BLaER1 treated with 17β-estradiol and CSF1 and Interleukin-3, amounts not matched to agents 10 nM and 100 nM (cell line): ENCODE results near the gene CTSH.

Experiments used
- H3K27ac ChIP-seq, 11 experiments: shearing (Covaris generic); formaldehyde crosslinking; 2 replicates each; pipeline ENCODE4 v1.8.1; 2022
- H3K27me3 ChIP-seq, 11 experiments: shearing (Covaris generic); formaldehyde crosslinking; 2 replicates each; pipeline ENCODE4 v1.8.1; 2022
- H3K36me3 ChIP-seq, 11 experiments: shearing (Covaris generic); formaldehyde crosslinking; 2 replicates each; pipeline ENCODE4 v1.8.1; 2022
- H3K4me1 ChIP-seq, 10 experiments: shearing (Covaris generic); formaldehyde crosslinking; 2 replicates each; pipeline ENCODE4 v1.8.1; 2022
- H3K4me2 ChIP-seq, 11 experiments: shearing (Covaris generic); formaldehyde crosslinking; 2 replicates each; pipeline ENCODE4 v1.8.1; 2022
- H3K4me3 ChIP-seq, 10 experiments: shearing (Covaris generic); formaldehyde crosslinking; 2 replicates each; pipeline ENCODE4 v1.8.1; 2022
- H3K9ac ChIP-seq, 11 experiments: shearing (Covaris generic); formaldehyde crosslinking; 2 replicates each; pipeline ENCODE4 v1.8.1; 2022
- H3K9me3 ChIP-seq, 11 experiments: shearing (Covaris generic); formaldehyde crosslinking; replicated peaks in 1 of 11; 2 replicates each; pipeline ENCODE4 v1.8.1; 2022
- H4K20me1 ChIP-seq, 11 experiments: shearing (Covaris generic); formaldehyde crosslinking; 2 replicates each; pipeline ENCODE4 v1.8.1; 2022
- Cebpa-rat ChIP-seq, 11 experiments: shearing (Covaris generic); IDR thresholded peaks; 2 replicates each; pipeline ENCODE4 v1.8.1; 2022

The CTSH gene

DNA sequence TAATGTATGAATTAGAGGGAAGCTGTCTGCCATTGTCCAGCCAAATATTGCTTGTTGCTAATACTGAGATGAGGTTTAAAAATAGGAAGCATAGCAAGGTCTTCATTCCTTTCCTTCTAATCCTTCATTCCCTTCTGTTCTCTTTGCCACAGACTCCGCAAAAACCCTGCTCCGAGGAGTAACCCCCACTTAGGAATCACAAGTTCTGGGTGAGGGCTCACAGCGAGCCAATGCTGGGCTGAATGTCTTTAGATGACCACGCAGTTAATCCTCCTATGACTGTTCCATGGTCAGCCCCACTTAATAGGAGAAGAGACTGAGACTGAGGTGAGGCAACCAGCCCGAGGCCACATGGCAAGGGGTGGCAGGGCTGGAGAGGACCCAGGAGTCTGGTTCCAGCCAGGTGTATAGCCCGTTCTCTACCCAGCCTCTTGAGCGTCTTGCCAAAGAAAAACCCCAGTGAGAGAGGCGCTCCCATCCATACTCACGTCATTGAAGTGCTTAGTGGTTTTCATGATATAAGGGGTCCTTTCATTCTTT lies 44.9 kb upstream of the CTSH start:
- no peak overlapping the region for H3K4me3 ChIP-seq
- peak overlapping the region in 6 of 11 experiments; percentile 53 to 94 (median 88); a peak in 10 of 22 replicates for H3K4me2 ChIP-seq
- peak overlapping the region in 2 of 11 experiments; percentile 68 to 74; a peak in 4 of 22 replicates for H3K9ac ChIP-seq
- H3K9me3 ChIP-seq, result no peaks in the 10 kb centered on the region
- H3K27ac ChIP-seq, result peak overlapping the region in 6 of 11 experiments; percentile 69 to 90 (median 85); a peak in 10 of 22 replicates
- H3K4me1 ChIP-seq, result peaks cover 45 to 95% (median 56%) of the 10 kb centered on the region in 10 experiments
- H3K36me3 ChIP-seq, result no peaks in the 10 kb centered on the region
- no peak for TF ChIP-seq Cebpa-rat (IDR thresholded peaks at IDR 0.05)
- no peaks in the 10 kb centered on the region for H3K27me3 ChIP-seq
- no peaks in the 10 kb centered on the region for H4K20me1 ChIP-seq

DNA sequence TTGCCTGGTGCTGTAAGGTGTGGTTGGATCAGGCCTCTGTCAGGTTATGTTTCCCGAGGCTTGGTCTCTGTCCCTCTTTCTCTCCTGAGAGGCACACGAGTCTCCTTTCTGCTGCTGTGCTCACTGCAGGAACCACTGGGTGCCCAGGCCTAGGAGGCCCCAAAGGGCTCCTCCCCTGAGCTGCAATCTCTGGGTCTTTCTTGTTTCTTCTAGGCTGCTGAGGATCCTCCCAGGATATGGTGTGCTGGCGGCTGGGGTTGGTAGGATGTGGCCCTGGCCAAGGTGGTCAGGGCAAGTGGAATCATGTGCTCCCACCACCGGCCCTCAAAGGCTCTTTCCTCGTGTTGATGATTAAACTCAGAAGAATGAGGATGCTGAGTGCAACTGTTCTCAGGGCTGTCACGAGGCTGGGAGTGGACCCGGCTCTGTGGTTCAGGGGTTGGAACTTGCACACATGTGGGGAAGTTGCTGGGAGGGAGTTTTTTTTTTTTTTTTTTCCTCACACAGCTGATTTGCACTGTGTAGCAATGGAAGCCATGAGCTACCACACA lies 43.6 kb upstream of the CTSH start:
- Histone ChIP-seq H3K4me3 (no peak overlapping the region), H3K9ac (peak overlapping the region in 8 of 11 experiments; percentile 39 to 80 (median 56); a peak in 15 of 22 replicates), H3K27ac (peak overlapping the region in 9 of 11 experiments; percentile 52 to 90 (median 71); a peak in 17 of 22 replicates), H3K4me1 (peaks cover 40 to 96% (median 48%) of the 10 kb centered on the region in 10 experiments), H3K36me3 (no peaks in the 10 kb centered on the region), H3K4me2 (peak overlapping the region; percentile 47 to 94 (median 60)), H3K27me3 (no peaks in the 10 kb centered on the region), H4K20me1 (no peaks in the 10 kb centered on the region), H3K9me3 (no peaks in the 10 kb centered on the region)
- TF ChIP-seq Cebpa-rat (IDR thresholded peaks at IDR 0.05), result peak in 2 of 11 experiments; percentile 31 to 33; a peak in 1 of 22 replicates

GRCh38 chr15:78987556-78988360 lies 42.9 kb upstream of the CTSH start:
- no peaks in the 10 kb centered on the region for H3K27me3 ChIP-seq
- peak overlapping the region in 9 of 11 experiments; percentile 52 to 89 (median 69); a peak in 17 of 22 replicates for H3K27ac ChIP-seq
- H3K4me1 ChIP-seq, result peaks cover 40 to 96% (median 48%) of the 10 kb centered on the region in 10 experiments
- H3K9ac ChIP-seq, result peak overlapping the region in 8 of 11 experiments; percentile 39 to 80 (median 55); a peak in 14 of 22 replicates
- no peaks in the 10 kb centered on the region for H3K9me3 ChIP-seq
- peak overlapping the region; percentile 47 to 88 (median 60); a peak in 20 of 22 replicates for H3K4me2 ChIP-seq
- no peaks in the 10 kb centered on the region for H4K20me1 ChIP-seq
- TF ChIP-seq Cebpa-rat (IDR thresholded peaks at IDR 0.05), result no peak
- no peaks in the 10 kb centered on the region for H3K36me3 ChIP-seq
- H3K4me3 ChIP-seq, result no peak overlapping the region

- TF ChIP-seq Cebpa-rat (IDR thresholded peaks at IDR 0.05), result no peak
- no peaks in the 10 kb centered on the region for H3K27me3 ChIP-seq
Measured at GRCh38 chr15:78985859-78986475, 41.1 kb upstream of the CTSH start.

GRCh38 chr15:78984041-78984440 lies 39.2 kb upstream of the CTSH start:
- Histone ChIP-seq H3K27ac (peak overlapping the region in 2 of 11 experiments; percentile 58; a peak in 3 of 22 replicates), H3K36me3 (no peaks in the 10 kb centered on the region), H3K4me3 (no peak overlapping the region), H3K9me3 (no peaks in the 10 kb centered on the region), H3K27me3 (no peaks in the 10 kb centered on the region), H3K4me1 (peaks cover 54 to 96% (median 62%) of the 10 kb centered on the region in 10 experiments), H4K20me1 (no peaks in the 10 kb centered on the region), H3K4me2 (peak overlapping the region in 4 of 11 experiments; percentile 77 to 94 (median 85); a peak in 8 of 22 replicates), H3K9ac (no peak overlapping the region)
- no peak for TF ChIP-seq Cebpa-rat (IDR thresholded peaks at IDR 0.05)

More at GRCh38 chr15:78985859-78986475, 41.1 kb upstream of the CTSH start:
- Histone ChIP-seq H3K27ac (no peak overlapping the region), H3K4me3 (no peak overlapping the region), H4K20me1 (no peaks in the 10 kb centered on the region), H3K9me3 (no peaks in the 10 kb centered on the region), H3K36me3 (no peaks in the 10 kb centered on the region), H3K9ac (no peak overlapping the region), H3K4me1 (peaks cover 42 to 96% (median 51%) of the 10 kb centered on the region in 10 experiments), H3K4me2 (peak overlapping the region in 3 of 11 experiments; percentile 14 to 39 (median 38); a peak in 4 of 22 replicates)

GRCh38 chr15:78983146-78983918 lies 38.5 kb upstream of the CTSH start:
- TF ChIP-seq Cebpa-rat (IDR thresholded peaks at IDR 0.05), result no peak
- no peaks in the 10 kb centered on the region for H4K20me1 ChIP-seq

DNA sequence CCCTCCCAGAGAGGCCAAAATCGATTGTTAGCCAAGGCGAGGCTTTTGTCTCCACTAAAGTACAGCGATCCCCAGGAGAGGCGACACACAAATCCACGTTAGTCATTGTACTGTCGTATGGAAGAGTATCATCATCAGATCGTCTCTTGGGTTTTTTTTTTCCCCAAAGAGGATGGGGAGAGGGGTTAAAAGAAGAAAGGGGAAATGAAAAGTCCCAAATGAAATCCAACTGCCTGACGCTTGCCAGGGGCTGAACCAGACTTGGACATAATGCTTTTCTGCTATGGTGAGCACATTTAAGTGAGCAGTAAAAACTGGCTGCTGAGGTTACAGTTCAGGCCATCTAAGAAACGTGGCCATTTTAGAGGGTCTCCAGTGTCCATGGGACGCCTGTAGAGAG lies 37.9 kb upstream of the CTSH start:
- peak overlapping the region in 5 of 11 experiments; percentile 1 to 54 (median 6); a peak in 7 of 22 replicates for H3K9ac ChIP-seq
- peak overlapping the region in 7 of 11 experiments; percentile 20 to 58 (median 27); a peak in 10 of 22 replicates for H3K27ac ChIP-seq

More at GRCh38 chr15:78983146-78983918, 38.5 kb upstream of the CTSH start:
- Histone ChIP-seq H3K36me3 (no peaks in the 10 kb centered on the region), H3K4me2 (peak overlapping the region; percentile 67 to 94 (median 80)), H3K27ac (peak overlapping the region in 4 of 11 experiments; percentile 17 to 58 (median 58); a peak in 6 of 22 replicates), H3K4me3 (no peak overlapping the region), H3K9me3 (no peaks in the 10 kb centered on the region), H3K9ac (peak overlapping the region in 3 of 11 experiments; percentile 4 to 54 (median 6); a peak in 4 of 22 replicates), H3K4me1 (peaks cover 54 to 98% (median 62%) of the 10 kb centered on the region in 10 experiments), H3K27me3 (no peaks in the 10 kb centered on the region)

More for the DNA sequence above, 37.9 kb upstream of the CTSH start:
- H3K4me2 ChIP-seq, result peak overlapping the region; percentile 67 to 94 (median 80)
- no peak for TF ChIP-seq Cebpa-rat (IDR thresholded peaks at IDR 0.05)
- no peaks in the 10 kb centered on the region for H3K27me3 ChIP-seq
- H4K20me1 ChIP-seq, result no peaks in the 10 kb centered on the region
- no peaks in the 10 kb centered on the region for H3K36me3 ChIP-seq
- H3K4me1 ChIP-seq, result peaks cover 56 to 98% (median 61%) of the 10 kb centered on the region in 10 experiments
- no peak overlapping the region; a peak in 1 of 20 replicates for H3K4me3 ChIP-seq
- no peaks in the 10 kb centered on the region for H3K9me3 ChIP-seq
